HG02852 (cell line): ENCODE measurements around the gene CD82.

Source experiments
- ATAC-seq: cut with Tn5 transposase; IDR thresholded peaks from one replicate; pipeline ENCODE4 v1.9.1; 2021; ENCODE audit warnings: mild to moderate bottlenecking, moderate library complexity; ENCODE audit not compliant: unreplicated experiment

The CD82 gene

GRCh38 chr11:44614281-44614775 lies 48.9 kb downstream of the CD82 start:
- ATAC-seq = no peak

- ATAC-seq = no peak
Observed at GRCh38 chr11:44615041-44615755, 49.7 kb downstream of the CD82 start.

GRCh38 chr11:44615913-44616791 lies 50.7 kb downstream of the CD82 start:
- no peak for ATAC-seq

GRCh38 chr11:44617671-44618461 lies 52.4 kb downstream of the CD82 start:
- no peak for ATAC-seq

GRCh38 chr11:44618561-44619425 lies 53.3 kb downstream of the CD82 start:
- ATAC-seq = no peak

GRCh38 chr11:44620328-44620725 lies 54.9 kb downstream of the CD82 start:
- ATAC-seq = no peak

GRCh38 chr11:44621140-44621681 lies 55.7 kb downstream of the CD82 start:
- no peak for ATAC-seq

GRCh38 chr11:44621784-44622183 lies 56.3 kb downstream of the CD82 start:
- ATAC-seq = no peak

- no peak for ATAC-seq
Observed at GRCh38 chr11:44622190-44622650, 56.8 kb downstream of the CD82 start.

GRCh38 chr11:44622721-44623258 lies 57.3 kb downstream of the CD82 start:
- ATAC-seq = no peak

- no peak for ATAC-seq
Observed at GRCh38 chr11:44623341-44623730, 57.9 kb downstream of the CD82 start.

GRCh38 chr11:44623731-44624491 lies 58.4 kb downstream of the CD82 start:
- no peak for ATAC-seq

- no peak for ATAC-seq
Observed at GRCh38 chr11:44624761-44625221, 59.3 kb downstream of the CD82 start.

GRCh38 chr11:44625759-44626523 lies 60.5 kb downstream of the CD82 start:
- ATAC-seq = no peak

GRCh38 chr11:44626645-44627044 lies 61.2 kb downstream of the CD82 start:
- ATAC-seq = no peak

GRCh38 chr11:44627165-44627789 lies 61.8 kb downstream of the CD82 start:
- ATAC-seq = no peak

GRCh38 chr11:44627911-44628729 lies 62.7 kb downstream of the CD82 start:
- peak; percentile 68 for ATAC-seq
